GM04504 (cell line): Measurements from ENCODE around the gene SCAF4.
"Not testable (repeated sequence)": the region's sequence is repeated elsewhere in the genome, so short reads cannot be mapped to it uniquely, and the experiment has no call there.

Source experiments
- DNase-seq: peaks from one replicate; pipeline ENCODE4 v3.0.0-alpha.2; 2012; ENCODE audit warnings: low read depth

The SCAF4 gene, protein sequence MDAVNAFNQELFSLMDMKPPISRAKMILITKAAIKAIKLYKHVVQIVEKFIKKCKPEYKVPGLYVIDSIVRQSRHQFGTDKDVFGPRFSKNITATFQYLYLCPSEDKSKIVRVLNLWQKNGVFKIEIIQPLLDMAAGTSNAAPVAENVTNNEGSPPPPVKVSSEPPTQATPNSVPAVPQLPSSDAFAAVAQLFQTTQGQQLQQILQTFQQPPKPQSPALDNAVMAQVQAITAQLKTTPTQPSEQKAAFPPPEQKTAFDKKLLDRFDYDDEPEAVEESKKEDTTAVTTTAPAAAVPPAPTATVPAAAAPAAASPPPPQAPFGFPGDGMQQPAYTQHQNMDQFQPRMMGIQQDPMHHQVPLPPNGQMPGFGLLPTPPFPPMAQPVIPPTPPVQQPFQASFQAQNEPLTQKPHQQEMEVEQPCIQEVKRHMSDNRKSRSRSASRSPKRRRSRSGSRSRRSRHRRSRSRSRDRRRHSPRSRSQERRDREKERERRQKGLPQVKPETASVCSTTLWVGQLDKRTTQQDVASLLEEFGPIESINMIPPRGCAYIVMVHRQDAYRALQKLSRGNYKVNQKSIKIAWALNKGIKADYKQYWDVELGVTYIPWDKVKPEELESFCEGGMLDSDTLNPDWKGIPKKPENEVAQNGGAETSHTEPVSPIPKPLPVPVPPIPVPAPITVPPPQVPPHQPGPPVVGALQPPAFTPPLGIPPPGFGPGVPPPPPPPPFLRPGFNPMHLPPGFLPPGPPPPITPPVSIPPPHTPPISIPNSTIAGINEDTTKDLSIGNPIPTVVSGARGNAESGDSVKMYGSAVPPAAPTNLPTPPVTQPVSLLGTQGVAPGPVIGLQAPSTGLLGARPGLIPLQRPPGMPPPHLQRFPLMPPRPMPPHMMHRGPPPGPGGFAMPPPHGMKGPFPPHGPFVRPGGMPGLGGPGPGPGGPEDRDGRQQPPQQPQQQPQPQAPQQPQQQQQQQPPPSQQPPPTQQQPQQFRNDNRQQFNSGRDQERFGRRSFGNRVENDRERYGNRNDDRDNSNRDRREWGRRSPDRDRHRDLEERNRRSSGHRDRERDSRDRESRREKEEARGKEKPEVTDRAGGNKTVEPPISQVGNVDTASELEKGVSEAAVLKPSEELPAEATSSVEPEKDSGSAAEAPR

DNA sequence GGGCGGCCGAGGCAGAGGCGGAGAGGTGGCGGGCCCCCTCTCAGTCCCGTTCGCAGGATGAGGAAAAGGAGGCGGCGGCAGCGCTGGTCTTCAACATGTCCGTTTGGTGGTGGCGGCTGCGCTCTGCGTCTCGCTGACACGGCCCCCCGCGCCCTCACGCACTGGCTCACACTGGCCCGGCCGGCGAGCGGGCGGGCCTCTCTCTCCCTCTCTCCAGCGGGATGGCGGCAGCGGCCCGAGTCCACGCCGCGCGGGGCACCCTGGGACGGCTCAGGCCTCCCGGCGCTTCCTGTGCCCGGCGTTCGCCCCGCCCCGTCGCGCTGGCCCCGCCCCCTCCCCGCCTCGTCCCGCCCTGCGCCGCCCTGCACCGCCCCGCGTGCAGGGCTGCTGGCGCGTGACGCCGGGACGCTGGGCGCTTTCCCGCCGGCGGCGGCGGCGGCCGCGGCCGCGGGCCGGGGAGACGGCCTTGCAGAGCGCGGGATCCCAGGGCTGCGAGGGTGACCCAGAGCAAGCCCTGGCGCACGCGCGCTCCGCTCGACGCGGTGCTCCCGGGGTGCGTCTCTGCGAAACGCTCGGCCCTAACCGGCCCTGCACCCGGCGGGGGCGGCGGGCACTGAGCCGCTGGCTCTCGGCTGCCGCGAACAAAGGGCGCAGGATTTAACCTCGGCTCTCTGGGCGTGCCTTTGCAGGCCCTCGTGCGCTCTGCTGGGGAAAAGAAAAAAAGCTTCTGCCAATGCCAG, at the start of gene SCAF4:
TSS of gene SCAF4 (minus strand) at position 262 of the 740 bp plus-strand sequence. CDS start 426 bp downstream, outside the sequence.
- peak; percentile 83 for DNase-seq

DNA sequence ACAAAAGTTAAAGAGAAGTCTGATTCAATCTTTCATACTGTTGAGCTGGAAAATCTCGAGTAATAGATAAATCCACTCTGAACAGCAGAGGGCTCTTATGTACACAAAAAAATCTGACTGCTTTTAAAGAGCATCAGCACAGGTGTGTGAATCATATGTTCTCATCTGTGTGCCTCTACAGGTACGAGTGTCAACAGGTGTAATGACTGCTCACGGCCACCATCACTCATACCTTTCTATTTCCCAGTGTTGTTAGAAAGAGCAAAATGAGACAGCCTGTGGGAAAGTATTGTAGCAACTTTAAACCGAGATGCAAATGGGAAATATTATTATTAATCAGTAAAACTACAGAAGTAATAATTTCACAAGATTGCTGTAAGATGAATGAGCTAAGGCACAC, 49.0 kb upstream of the SCAF4 start:
- DNase-seq: no peak

DNA sequence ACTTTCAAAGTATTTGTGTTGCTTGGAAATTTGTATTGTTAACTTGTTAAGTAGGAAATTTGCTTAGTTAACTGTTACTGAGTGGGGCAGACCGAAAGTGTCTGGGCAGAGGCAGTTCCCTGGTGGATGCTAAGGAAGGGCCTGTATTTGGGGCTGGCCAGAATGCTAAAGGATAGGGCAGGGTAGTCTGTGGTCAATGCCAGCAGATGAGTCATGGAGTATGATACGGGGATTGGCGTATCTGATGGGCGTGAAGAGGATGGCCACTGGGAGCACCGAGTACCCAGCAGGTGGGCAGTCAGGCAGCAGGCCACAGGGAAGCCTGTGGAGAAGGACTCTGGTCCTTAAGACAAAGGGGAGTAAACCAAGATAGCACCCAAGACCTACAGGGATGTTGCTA, 46.6 kb upstream of the SCAF4 start:
- DNase-seq: no peak

DNA sequence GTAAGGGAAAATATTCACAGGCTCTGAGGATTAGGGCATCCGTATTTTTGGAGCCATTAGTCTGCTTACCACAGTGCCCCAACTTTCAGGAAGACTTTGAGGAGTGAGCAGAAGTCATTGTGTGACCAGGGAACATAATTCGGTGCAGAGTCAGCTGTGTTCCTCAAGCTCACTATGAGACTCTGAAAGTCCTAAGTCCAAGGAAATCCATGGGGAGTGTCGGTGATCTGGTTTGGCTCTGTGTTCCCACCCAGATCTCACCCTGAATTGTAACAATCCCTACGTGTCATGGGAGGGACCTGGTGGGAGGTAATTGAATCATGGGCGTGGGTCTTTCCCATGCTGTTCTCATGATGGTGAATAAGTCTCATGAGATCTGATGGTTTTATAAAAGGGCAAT, 45.9 kb upstream of the SCAF4 start:
- DNase-seq: no peak

DNA sequence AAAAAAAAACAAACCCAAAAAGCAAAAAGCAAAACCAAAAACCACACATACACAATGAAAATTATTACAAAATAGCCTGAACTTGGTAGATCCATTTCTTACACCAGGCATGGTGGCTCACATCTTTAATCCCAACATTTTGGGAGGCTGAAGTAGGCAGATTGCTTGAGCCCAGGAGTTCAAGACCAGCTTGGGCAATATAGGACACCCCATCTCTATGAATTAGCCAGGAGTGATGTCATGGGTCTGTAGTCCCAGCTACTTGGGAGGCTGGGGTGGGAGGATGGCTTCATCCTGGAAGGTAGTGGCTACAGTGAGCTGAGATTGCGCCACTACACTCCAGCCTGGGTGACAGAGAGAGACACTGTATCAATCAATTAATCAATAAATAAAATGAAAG, 42.1 kb upstream of the SCAF4 start:
- no peak for DNase-seq

DNA sequence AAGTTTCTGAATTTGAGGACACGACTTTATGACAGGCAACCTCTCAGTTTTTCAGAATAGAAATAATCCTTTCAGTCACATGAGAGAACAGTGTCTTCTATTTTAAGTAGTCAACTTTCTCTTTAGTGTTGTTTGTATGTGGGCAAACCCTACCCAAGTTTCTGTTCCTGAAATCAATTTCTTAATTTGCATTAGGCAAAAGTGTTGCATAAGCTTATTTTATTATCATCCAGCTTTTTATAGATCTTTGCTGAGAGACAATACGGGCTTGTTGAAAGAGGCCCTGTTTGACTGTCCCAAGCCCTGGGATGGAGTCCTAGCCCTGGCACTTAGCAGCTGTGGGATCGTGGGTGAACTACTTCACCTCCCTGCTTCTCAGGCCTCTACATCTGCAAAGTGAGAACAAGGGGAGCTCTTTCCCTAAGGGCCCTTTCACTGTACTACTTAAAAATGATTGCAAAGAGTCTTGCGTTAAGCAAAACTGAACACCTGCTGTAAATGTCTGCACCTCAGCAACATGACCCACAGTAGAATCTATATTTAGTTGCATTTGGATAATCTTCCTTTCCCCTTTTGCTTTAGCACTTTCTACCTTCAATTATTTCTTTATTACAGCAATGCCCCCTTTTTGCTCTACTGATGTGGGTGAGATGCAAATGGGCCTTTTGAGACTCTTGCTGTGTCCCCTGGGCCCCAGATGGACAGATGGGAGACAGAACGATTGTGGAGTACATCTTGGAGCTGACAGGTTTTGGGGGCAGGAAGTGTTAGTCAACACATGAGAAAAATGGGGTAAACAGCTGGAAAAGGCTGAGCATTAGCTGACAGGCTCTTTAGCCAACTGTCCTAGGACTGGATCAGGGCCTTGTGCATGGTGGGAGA, 41.0 kb upstream of the SCAF4 start:
- DNase-seq: no peak

DNA sequence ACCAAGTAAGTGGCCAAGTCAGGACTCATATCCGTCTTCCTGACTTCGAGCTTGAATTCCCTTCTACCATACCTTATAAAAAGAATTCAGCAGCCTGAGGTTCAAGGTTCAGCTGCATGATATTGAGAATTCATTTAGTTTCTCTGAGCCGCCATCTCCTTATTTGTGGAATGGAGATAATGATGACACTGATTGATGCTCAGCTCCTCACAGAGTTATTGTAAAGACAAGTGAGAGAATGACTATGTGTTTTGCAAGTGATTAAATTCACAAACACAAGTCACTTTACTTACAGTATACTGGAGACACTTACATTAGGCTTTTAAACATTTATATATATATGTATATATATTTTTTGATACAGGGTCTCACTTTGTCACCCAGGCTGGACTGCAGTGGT, 39.8 kb upstream of the SCAF4 start:
- no peak for DNase-seq

DNA sequence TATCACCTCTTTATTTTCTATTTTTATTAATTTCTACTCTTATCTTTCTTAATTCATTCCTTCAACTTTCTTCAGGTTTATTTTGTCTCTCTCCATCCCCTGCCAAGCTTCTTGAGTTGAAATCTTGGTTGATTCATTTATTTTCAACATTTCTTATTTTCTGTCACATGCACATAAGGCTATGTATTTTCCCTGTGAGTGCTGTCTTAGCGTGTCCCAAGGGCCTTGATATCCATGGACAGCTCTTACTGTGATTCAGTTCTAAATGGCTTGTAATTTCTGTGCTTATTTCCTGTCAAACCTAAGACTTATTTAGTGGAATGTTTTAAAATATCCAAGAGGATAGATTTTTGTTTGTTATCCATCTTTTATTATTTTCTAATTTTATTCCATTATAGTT, 36.8 kb upstream of the SCAF4 start:
- DNase-seq: no peak

DNA sequence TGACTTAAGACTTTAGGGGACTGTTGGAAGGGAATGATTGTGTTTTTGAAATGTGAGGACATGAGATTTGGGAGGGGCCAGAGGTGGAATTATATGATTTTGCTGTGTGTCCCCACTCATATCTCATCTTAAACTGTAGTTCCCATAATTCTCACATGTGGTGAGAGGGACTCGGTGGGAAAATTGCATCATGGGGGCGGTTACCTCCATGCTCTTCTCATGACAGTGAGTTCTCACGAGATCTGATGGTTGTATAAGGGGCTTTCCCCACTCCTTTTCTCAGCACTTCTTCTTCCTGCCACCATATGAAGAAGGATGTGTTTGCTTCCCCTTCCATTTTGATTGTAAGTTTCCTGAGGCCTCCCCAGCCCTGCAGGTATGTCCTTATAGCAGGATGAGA, 35.0 kb upstream of the SCAF4 start:
- DNase-seq: no peak

DNA sequence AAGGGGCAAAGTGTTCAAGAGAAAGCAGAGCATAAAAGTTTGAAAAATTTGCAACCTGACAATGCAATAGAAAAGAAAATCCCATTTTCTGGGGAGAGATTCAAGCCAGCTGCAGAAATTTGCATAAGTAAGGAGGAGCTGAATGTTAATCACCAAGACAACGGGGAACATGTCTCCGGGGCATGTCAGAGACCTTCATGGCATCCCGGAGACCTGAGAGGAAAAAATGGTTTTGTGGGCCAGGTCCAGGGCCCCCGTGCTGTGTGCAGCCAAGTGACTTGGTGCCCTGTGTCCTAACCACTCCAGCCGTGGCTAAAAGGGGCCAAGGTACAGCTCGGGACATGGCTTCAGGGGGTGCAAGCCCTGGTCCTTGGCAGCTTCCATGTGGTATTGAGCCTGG, 33.9 kb upstream of the SCAF4 start:
- DNase-seq: not testable (repeated sequence)

DNA sequence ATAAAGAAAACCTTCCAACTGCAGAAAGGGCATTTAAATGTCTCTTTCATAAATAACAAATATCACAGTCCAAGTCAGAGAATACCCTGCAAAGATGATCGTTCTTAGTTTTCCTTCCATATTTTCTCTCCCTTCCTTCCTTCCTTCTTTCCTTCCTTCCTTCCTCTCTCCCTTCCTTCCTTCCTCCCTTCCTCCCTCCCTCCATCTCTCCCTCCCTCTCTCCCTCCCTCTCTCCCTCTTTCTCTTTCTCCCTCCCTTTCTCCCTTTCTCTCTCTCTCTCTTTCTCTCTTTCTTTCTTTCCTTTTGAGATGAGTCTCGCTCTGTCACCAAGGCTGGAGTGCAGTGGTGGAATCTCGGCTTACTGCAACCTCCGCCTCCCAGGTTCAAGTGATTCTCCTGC, 29.0 kb upstream of the SCAF4 start:
- DNase-seq: no peak

DNA sequence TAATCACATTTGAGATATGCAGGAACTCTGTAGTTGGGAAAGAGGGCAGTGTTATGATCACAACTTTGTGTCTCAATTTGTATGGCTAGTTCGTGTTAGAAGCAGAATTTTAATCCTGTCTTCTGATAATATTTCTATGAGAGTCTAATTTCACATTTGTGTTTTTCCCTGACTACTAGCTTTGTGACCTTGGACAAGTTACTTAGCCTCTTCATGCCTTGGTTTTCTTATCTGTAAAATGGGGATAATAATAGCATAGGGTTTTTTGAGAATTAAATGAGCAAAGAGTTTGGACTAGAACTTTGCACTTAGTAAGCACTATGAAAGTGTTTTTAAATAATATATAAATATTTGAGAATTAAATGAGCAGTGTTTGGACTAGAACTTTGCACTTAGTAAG, 24.9 kb upstream of the SCAF4 start:
- no peak for DNase-seq

DNA sequence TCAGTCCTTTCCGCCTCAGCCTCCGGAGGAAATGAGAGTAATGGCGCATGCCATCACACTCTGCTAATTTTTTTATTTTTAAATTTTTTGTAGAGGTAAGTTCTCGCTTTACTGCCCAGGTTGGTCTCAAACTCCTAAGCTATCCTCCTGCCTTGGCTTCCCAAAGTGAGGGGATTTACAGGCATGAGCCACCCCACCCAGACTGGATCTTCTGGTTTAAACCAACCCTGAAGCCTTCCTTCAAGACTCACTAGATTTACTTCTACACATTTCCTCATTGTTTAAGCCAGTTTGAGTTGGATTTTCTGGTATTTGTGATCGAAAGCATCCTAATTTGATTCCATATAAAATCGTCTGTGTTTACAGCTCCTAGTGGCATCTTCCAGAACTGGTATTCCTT, 23.1 kb upstream of the SCAF4 start:
- DNase-seq: no peak

DNA sequence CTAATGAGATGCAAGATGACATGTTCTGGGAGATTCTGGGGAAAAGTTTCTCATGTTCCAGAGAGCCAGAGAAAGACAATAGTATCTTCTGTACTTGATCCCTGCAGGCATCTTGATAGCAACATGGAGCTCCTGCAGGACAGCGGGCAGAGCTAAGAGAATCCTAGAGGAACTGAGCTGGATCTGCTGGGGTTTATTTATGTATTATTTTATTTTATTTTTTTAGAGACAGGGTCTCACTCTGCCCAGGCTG, 22.7 kb upstream of the SCAF4 start:
- no peak for DNase-seq

DNA sequence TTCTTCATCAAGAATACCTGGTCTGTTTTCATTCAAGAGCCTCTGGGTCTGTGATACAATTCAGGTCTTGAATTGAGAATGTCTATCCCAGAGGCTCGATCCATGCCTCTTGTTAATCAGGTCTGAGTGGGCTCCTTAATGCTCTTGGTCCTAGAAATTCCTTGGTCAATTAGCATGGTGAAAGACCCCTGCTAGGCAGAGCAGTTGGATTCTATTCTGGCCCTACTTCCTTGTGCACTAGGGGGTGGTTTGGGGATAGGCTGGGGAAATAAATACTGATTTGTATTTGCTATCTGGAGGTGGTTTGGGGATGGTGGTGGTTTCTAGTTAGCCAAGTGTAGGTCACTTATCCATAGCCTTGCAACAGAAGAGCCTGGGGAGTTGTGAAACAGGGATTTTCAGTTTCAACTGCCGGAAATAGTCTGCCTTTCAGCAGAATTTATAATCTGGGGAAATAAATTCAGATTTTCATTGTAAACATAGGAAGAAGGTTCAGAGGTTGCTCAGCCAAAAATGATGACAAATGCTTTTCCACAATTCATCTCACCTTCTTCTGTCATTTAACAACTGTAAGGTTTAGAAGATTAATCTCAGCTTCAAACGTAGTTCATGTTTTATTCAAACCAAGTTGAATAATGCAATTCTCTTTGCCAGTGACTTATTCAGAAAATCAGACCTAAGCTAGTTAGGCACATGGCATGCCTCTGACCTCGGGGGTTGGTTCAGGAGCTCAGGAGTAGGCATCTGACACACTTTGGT, 22.2 kb upstream of the SCAF4 start:
- DNase-seq: no peak

DNA sequence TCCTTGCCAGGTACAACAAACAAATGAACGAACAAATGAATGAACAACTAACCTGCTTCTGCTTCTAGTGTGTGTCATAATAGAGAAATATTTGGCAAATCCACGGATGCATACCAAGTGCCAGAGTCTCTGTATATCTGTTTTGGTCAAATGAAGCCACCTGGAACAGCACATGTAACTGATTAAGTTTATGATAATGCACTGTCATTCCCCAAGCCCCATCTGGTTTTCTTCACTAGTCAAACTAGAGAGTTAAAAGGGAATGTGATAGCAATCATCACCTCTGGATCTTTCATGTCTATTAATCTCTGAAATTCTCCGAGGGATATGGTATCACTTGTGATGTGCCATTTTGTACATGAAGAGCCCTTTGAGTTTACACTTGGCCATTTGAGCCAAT, 21.0 kb upstream of the SCAF4 start:
- no peak for DNase-seq

DNA sequence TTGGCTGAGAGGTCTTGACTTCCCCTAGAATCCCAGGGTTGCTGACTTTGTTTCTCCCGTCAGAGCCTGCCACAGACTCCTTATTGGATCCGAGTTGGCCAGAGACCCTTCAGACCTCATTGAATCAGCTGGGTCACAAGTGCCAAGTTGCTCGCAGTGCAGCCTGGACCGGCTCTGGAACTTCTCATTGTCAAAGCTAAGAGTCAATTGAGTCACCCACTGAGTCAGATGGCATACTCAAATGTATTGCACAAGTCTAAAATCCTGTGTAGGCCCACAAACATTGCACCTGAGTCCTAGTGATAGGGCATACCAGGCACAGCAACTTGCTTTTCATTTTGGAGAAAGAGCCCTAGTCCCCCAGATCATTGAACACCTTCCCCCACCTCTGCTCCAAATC, 20.4 kb upstream of the SCAF4 start:
- no peak for DNase-seq

DNA sequence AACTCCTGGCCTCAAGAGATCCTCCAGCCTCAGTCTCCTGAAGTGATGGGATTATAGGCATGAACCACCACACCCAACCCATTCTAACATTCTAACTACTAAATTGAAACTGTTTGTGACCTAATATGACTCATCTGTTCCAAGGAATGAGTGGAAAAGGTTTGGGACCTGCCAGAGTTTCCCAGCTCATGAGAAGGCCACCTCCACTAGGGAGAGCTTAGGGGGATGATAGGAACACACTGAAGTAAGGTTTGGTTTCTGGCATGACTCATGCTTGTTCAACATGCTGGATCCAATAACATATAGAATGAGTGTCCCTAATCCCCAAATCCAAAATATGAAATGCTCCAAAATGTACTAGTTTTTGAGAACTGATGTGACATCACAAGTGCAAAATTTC, 18.9 kb upstream of the SCAF4 start:
- DNase-seq: no peak

DNA sequence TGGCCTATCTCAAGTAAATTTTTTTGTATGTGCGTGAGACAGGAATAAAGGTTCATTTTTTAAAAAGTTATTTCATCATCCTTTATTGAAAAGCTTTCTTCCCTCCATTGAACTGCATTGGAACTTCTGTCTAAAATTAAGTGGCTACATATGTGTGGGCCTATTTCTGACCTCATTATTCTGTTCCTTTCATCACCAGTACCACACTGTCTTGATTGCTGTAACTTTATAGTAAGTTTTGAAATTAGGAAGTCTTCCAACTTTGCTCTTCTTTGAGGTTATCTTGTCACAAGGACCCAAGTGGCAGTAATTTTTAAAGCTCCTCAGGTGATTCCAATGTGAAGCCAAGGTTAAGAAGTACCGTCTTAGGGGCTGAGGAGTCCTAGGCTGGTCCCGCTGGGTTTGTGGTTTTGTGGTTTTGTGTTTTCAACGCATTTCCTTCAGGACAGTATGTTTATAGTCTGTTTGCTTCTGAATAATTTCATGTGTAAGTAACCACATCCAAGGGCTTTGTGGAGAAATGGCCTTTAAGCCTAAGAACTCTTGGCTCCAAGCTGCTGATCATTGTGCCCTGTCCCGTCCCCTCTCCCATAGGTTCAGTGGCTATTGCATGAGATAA, 12.4 kb upstream of the SCAF4 start:
- no peak for DNase-seq

DNA sequence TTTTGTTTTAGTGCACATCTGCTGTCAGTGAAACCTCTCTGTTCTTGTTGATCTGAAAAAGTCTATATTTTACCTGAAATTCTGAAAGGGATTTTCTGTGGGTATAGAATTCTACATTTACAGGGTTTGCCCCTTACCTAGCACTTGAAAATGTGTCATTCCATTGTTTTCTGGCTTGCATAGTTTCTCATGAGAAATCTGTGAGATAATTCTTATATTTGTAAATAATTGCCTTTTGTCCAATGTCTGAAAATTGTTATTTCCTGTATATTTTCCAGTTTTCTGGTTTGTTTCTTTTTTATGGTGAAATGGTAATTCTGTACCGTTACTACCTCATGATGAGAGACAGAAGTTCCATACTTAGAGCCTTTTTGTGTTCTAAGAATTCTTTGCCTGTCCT, 11.8 kb upstream of the SCAF4 start:
- DNase-seq: no peak
